Measurements from ENCODE around the gene UBE2L5.

DNA sequence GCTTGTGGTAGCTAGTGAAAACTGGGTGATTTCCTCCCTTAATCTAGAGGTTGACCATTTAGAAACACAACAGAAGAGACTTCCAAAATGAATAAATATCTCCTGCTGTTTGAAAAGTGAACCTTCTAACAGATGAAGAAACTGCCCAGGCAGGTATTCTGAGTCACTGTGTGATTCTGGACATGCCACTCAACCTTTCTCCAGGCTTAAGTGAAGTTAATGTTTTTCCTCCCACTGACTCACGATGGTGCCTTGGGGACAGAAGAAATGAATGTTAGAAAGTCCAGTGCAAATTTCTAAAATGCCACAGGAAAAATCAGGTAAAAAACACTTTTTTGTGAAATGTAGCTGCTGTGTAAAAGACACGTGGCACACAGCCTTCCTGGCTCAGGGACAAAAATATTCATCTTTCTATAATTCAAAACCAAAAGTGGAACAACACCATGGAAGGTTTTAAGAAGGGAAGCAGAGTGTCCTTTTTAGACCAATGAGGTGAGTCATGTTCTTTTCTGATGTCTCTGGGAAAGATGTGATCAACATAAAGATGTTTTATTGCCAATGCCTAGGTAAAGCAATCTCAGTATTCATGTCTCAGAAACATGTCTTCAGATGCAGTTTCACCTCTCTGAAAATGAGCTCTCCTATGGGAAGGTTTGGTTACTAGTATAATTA, 9.1 kb downstream of the UBE2L5 start:
- TF ChIP-seq CTCF (IDR thresholded peaks at IDR 0.05; ENCODE audit: extremely low read depth in 1 of 2, insufficient read depth in 1 of 2, low read depth in 1 of 2, low read length in 2 of 2): no peak
- TF ChIP-seq GATA2 (IDR thresholded peaks at IDR 0.05; ENCODE audit: insufficient read depth, insufficient read length, low read depth, low read length): no peak
- no peak for TF ChIP-seq EZH2 (IDR thresholded peaks at IDR 0.05; ENCODE audit: borderline replicate concordance, low read depth, low read length, severe bottlenecking)

Measured in endothelial cell of umbilical vein (primary cell).